Central memory CD8-positive, alpha-beta T cell (primary cell): Measurements from ENCODE around the gene LINGO3.
"Not testable (repeated sequence)": the region's sequence is repeated elsewhere in the genome, so short reads cannot be mapped to it uniquely, and the experiment has no call there.

Source experiments
- ATAC-seq: fragments of 150-1000 bp; cut with Tn5 transposase; replicated peaks from 2 replicates; pipeline ENCODE4 v1.10.0; 2022; ENCODE audit warnings: mild to moderate bottlenecking, moderate FRiP score, moderate number of reproducible peaks; ENCODE audit not compliant: poor library complexity, severe bottlenecking; ENCODE audit errors: extremely low read depth
- DNase-seq, 2 donors: peaks; one replicate each; pipeline ENCODE4 v3.0.0; 2021; ENCODE audit warnings: low spot score in 2 of 2
- H3K27ac Mint-ChIP-seq: one replicate; pipeline ENCODE4 v1.8.0; 2022; ENCODE audit warnings: low read depth, mild to moderate bottlenecking, moderate library complexity, mixed read lengths
- H3K27me3 Mint-ChIP-seq: one replicate; pipeline ENCODE4 v1.8.0; 2022; ENCODE audit warnings: mixed read lengths
- H3K36me3 Mint-ChIP-seq: one replicate; pipeline ENCODE4 v1.8.0; 2022; ENCODE audit warnings: mild to moderate bottlenecking, moderate library complexity, mixed read lengths; ENCODE audit not compliant: insufficient read depth
- H3K4me1 Mint-ChIP-seq: one replicate; pipeline ENCODE4 v1.8.0; 2022; ENCODE audit warnings: mixed read lengths
- H3K4me3 Mint-ChIP-seq: one replicate; pipeline ENCODE4 v1.8.0; 2022; ENCODE audit warnings: mild to moderate bottlenecking, moderate library complexity, mixed read lengths
- H3K9me3 Mint-ChIP-seq: one replicate; pipeline ENCODE4 v1.8.0; 2022; ENCODE audit warnings: mixed read lengths

LINGO3 gene

GRCh38 chr19:2308114-2308556, at the start of gene LINGO3:
Gene LINGO3, minus strand, starts transcription at chr19:2308154. Its CDS starts 16,378 bp downstream, at chr19:2291776.
- H3K27me3 Mint-ChIP-seq = peaks cover 75% of the 10 kb centered on the region
- no peak within 1 kb of the TSS for H3K27ac Mint-ChIP-seq
- ATAC-seq (no peak), DNase-seq (no peak)
- H3K36me3 Mint-ChIP-seq = peaks cover 10% of the 10 kb centered on the region
- H3K9me3 Mint-ChIP-seq = no peaks in the 10 kb centered on the region
- H3K4me1 Mint-ChIP-seq = peaks cover 2% of the 10 kb centered on the region
- H3K4me3 Mint-ChIP-seq = peak within 1 kb of the TSS; percentile 67

- DNase-seq (no peak), ATAC-seq (no peak)
- Mint-ChIP-seq H3K36me3 (no peaks in the 10 kb centered on the region), H3K4me3 (no peak overlapping the region), H3K27ac (no peak overlapping the region), H3K27me3 (peaks cover 7% of the 10 kb centered on the region), H3K9me3 (no peaks in the 10 kb centered on the region), H3K4me1 (no peaks in the 10 kb centered on the region)
Observed at GRCh38 chr19:2356036-2356646, 48.2 kb upstream of the LINGO3 start.

- Mint-ChIP-seq H3K27ac (no peak overlapping the region), H3K4me1 (no peaks in the 10 kb centered on the region), H3K9me3 (no peaks in the 10 kb centered on the region), H3K27me3 (peaks cover 2% of the 10 kb centered on the region), H3K4me3 (no peak overlapping the region), H3K36me3 (no peaks in the 10 kb centered on the region)
- ATAC-seq (no peak), DNase-seq (no peak)
Observed at GRCh38 chr19:2355168-2356035, 47.4 kb upstream of the LINGO3 start.

- no peak for ATAC-seq
- DNase-seq = no peak
- H3K27ac Mint-ChIP-seq = no peak overlapping the region
- H3K4me1 Mint-ChIP-seq = no peaks in the 10 kb centered on the region
- no peaks in the 10 kb centered on the region for H3K27me3 Mint-ChIP-seq
- H3K9me3 Mint-ChIP-seq = no peaks in the 10 kb centered on the region
- no peaks in the 10 kb centered on the region for H3K36me3 Mint-ChIP-seq
- no peak overlapping the region for H3K4me3 Mint-ChIP-seq
Observed at GRCh38 chr19:2354670-2355069, 46.7 kb upstream of the LINGO3 start.

- Mint-ChIP-seq H3K36me3 (no peaks in the 10 kb centered on the region), H3K4me1 (no peaks in the 10 kb centered on the region), H3K4me3 (no peak overlapping the region), H3K27ac (no peak overlapping the region), H3K9me3 (no peaks in the 10 kb centered on the region), H3K27me3 (no peaks in the 10 kb centered on the region)
- ATAC-seq = no peak
- DNase-seq = no peak
Observed at GRCh38 chr19:2353887-2354592, 46.1 kb upstream of the LINGO3 start.

GRCh38 chr19:2353159-2353886, 45.4 kb upstream of the LINGO3 start:
- DNase-seq (no peak), ATAC-seq (no peak)
- Mint-ChIP-seq H3K27ac (no peak overlapping the region), H3K4me1 (no peaks in the 10 kb centered on the region), H3K4me3 (no peak overlapping the region), H3K27me3 (no peaks in the 10 kb centered on the region), H3K36me3 (no peaks in the 10 kb centered on the region), H3K9me3 (no peaks in the 10 kb centered on the region)

GRCh38 chr19:2352121-2352520, 44.2 kb upstream of the LINGO3 start:
- Mint-ChIP-seq H3K9me3 (no peaks in the 10 kb centered on the region), H3K4me3 (no peak overlapping the region), H3K36me3 (no peaks in the 10 kb centered on the region), H3K27ac (no peak overlapping the region), H3K4me1 (no peaks in the 10 kb centered on the region), H3K27me3 (no peaks in the 10 kb centered on the region)
- no peak for ATAC-seq
- DNase-seq = no peak

GRCh38 chr19:2351591-2351990, 43.6 kb upstream of the LINGO3 start:
- Mint-ChIP-seq H3K27ac (no peak overlapping the region), H3K4me1 (no peaks in the 10 kb centered on the region), H3K36me3 (no peaks in the 10 kb centered on the region), H3K4me3 (no peak overlapping the region), H3K27me3 (no peaks in the 10 kb centered on the region), H3K9me3 (no peaks in the 10 kb centered on the region)
- no peak for DNase-seq
- no peak for ATAC-seq

- H3K36me3 Mint-ChIP-seq = peaks cover under 1% of the 10 kb centered on the region
- ATAC-seq (no peak), DNase-seq (no peak)
- no peak overlapping the region for H3K27ac Mint-ChIP-seq
- no peaks in the 10 kb centered on the region for H3K4me1 Mint-ChIP-seq
- H3K9me3 Mint-ChIP-seq = no peaks in the 10 kb centered on the region
- no peaks in the 10 kb centered on the region for H3K27me3 Mint-ChIP-seq
- H3K4me3 Mint-ChIP-seq = no peak overlapping the region
Observed at GRCh38 chr19:2350656-2351055, 42.7 kb upstream of the LINGO3 start.

- not testable (repeated sequence) for H3K27ac Mint-ChIP-seq, H3K4me3 Mint-ChIP-seq, DNase-seq, H3K4me1 Mint-ChIP-seq, H3K27me3 Mint-ChIP-seq, H3K36me3 Mint-ChIP-seq, ATAC-seq, H3K9me3 Mint-ChIP-seq
Observed at GRCh38 chr19:2349818-2350217, 41.9 kb upstream of the LINGO3 start.

- ATAC-seq (no peak), DNase-seq (no peak)
Observed at GRCh38 chr19:2345794-2346663, 38.1 kb upstream of the LINGO3 start.

More at GRCh38 chr19:2345794-2346663, 38.1 kb upstream of the LINGO3 start:
- Mint-ChIP-seq H3K27me3 (no peaks in the 10 kb centered on the region), H3K27ac (peak overlapping the region; percentile 7), H3K4me3 (no peak overlapping the region), H3K9me3 (no peaks in the 10 kb centered on the region), H3K4me1 (no peaks in the 10 kb centered on the region), H3K36me3 (peaks cover 2% of the 10 kb centered on the region)
